GM21737 (cell line): ENCODE data around the gene TMIGD1.

Source experiments
- ATAC-seq: cut with Tn5 transposase; IDR thresholded peaks from one replicate; pipeline ENCODE4 v1.9.1; 2021; ENCODE audit warnings: mild to moderate bottlenecking, moderate library complexity; ENCODE audit not compliant: unreplicated experiment

TMIGD1 gene

GRCh38 chr17:30290696-30291542 lies 42.9 kb downstream of the TMIGD1 start:
- peak; percentile 39 for ATAC-seq

GRCh38 chr17:30290077-30290476 lies 43.8 kb downstream of the TMIGD1 start:
- ATAC-seq: no peak

GRCh38 chr17:30279156-30279555 lies 54.7 kb downstream of the TMIGD1 start:
- ATAC-seq: no peak

DNA sequence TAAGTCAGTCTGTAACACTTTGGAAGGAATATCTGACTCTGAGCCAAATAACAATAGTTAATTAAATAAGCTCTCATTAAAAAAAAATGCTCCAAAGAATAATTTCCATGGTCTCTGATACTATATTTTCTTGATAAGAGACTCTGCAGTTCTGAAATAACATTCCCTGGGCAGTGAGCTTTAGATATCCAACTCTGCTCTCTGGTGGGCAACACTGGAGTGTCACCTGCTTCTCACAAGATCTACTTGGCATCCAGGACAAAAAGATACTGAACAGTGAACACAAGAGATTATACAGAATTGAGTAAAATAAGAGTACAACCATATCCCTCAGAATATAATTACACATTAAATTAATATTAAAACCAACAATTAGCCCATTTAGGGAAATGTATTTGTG lies 55.8 kb downstream of the TMIGD1 start:
- no peak for ATAC-seq

- no peak for ATAC-seq
These were observed 57.9 kb downstream of the TMIGD1 start for GRCh38 chr17:30275911-30276310.

DNA sequence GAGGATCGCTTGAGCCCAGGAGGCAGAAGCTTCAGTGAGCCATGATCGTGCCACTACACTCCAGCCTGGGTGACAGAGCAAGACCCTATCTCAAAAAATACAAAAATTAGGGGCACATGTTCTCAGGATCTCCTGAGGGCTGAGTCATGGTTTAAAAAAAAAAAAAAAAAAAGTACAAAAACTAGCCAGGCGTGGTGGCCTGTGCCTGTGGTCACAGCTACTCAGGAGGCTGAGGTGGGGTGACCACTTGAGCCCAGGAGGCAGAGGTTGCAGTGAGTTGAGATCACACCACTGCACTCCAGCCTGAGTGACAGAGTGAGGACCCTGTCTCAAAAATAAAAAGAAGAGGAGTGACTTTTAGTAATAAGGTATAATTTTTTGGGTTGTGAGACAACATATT lies 59.0 kb downstream of the TMIGD1 start:
- no peak for ATAC-seq

DNA sequence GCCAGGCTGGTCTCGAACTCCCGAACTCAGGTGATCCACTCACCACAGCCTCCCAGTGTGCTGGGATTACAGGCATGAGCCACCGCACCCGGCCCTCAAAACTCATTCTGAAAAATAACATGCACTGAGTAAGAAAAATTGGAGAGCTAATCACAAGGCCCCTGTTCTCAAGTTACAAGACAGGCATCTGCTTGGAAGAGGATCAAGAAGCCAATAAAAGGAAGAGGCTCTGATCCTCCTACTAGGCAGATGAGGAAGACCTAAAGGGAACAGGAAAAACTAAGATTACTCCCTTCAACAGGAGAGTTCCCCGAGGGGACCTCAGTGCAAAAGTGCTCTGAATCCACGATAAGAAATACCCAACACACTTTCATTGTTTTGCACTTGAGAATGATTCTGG lies 60.5 kb downstream of the TMIGD1 start:
- no peak for ATAC-seq

DNA sequence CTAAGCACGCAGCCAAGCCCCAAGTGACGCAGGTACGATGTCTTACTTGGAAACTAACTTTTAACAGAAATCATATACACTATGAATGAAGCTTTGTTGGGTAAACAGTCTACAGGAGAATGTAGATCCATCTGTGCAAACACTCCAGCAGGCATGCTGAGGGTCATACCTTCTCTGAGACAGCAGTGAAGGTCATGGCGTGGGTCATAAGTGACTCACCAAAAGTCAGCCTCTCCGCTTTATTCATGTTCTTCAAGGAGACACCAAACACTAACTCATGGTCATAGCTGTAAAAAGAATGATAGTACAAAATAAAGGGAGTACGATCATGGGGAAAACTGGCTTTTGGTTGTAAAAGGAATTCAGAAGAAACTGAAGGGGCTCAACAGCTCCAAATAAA lies 62.8 kb downstream of the TMIGD1 start:
- ATAC-seq: no peak

DNA sequence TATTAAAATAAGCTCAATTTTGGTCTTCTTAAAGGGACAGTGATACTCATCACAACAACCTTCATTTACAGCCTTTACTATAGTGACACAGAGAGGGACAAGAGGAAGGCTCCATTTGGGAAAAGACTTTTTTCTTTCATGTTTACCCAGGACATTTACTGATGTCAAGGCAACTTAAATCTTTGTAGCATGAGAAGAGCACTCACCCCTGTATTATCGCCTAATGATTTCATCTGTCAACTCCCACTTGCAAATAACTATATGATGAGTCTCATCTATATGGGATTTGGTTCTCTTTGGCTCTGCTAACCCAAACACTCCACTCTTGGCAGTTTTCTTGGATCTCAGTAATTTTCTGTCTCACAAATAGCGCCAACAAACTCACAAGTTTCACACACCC lies 66.2 kb downstream of the TMIGD1 start:
- ATAC-seq: no peak
